HG02588 (cell line): ENCODE measurements around the gene TIAM1.
"Not testable (repeated sequence)": the region's sequence is repeated elsewhere in the genome, so short reads cannot be mapped to it uniquely, and the experiment has no call there.

ENCODE experiments used
- ATAC-seq: cut with Tn5 transposase; IDR thresholded peaks from one replicate; pipeline ENCODE4 v1.9.1; 2021; ENCODE audit warnings: mild to moderate bottlenecking, moderate library complexity; ENCODE audit not compliant: unreplicated experiment

TIAM1 gene

GRCh38 chr21:31260790-31261189, 83.3 kb downstream of the TIAM1 start:
- no peak for ATAC-seq

DNA sequence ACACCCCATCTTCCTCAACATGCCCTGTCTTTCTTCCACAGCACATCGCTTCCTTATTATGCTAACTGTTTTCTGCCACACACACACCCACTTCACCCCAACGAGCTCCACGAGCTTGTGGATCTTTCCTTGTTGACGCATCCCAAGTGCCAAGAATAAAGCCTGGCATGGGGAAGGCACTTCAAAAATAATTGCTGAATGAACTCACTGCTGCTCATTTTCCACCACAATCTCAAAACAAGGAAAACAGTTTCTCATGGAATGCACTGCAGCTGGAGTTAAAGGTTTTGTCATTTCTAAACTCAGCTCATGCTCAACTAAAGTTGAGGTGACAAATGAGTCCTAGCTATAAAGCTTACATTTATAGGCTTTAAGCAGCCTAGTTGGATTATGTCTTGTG, 86.0 kb downstream of the TIAM1 start:
- ATAC-seq: no peak

DNA sequence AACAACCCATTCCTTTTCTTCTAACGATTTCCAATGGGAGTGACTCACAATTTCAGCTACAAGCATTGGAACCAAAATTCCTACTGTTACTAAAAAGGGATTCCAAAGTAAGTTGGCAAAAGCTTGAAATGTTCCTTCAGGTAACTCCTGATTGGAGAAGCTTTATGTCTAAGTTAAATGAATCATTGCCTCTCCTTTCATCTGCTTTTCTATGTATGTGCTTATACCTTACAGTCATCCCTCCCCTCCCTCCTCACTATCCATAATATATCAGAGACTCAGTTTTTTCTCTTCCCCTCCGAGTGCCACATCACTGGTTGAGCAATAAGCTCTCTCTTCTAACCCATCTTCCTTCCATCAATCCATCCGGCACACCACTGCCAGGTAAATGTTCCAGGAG, 86.8 kb downstream of the TIAM1 start:
- no peak for ATAC-seq

GRCh38 chr21:31255896-31256295, 88.2 kb downstream of the TIAM1 start:
- ATAC-seq: no peak

- ATAC-seq: no peak
Measured at GRCh38 chr21:31255036-31255435, 89.0 kb downstream of the TIAM1 start.

- ATAC-seq: no peak
Measured at GRCh38 chr21:31254131-31254530, 89.9 kb downstream of the TIAM1 start.

- ATAC-seq: no peak
Measured at GRCh38 chr21:31253684-31254083, 90.4 kb downstream of the TIAM1 start.

- ATAC-seq: no peak
Measured at GRCh38 chr21:31252611-31253010, 91.5 kb downstream of the TIAM1 start.

GRCh38 chr21:31252091-31252490, 92.0 kb downstream of the TIAM1 start:
- ATAC-seq: no peak

- ATAC-seq: no peak
Measured at GRCh38 chr21:31251686-31252085, 92.4 kb downstream of the TIAM1 start.

- no peak for ATAC-seq
Measured at GRCh38 chr21:31248598-31248997, 95.5 kb downstream of the TIAM1 start.

- no peak for ATAC-seq
Measured at GRCh38 chr21:31243611-31244010, 100.5 kb downstream of the TIAM1 start.

GRCh38 chr21:31236528-31236927, 107.5 kb downstream of the TIAM1 start:
- ATAC-seq: no peak

- no peak for ATAC-seq
Measured at GRCh38 chr21:31235671-31236450, 108.2 kb downstream of the TIAM1 start.

DNA sequence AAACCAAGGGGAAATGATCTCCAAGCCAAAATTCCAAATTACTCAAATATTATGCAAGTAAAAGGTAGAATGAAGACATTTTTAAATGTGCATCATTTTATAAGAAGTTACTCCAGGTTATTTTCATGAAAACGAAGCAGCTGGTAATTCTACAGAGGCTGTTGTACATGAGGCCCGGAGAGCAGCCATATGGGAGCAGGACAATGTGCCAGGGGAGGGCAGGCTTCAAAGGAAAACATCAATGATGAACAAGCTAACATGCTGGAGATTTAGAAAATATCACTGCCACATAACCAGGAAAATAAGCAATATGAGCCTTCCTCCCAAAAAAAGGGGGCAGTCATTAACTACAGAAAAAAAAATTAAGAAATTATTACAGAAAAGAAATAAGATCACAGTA, 109.1 kb downstream of the TIAM1 start:
- no peak for ATAC-seq

DNA sequence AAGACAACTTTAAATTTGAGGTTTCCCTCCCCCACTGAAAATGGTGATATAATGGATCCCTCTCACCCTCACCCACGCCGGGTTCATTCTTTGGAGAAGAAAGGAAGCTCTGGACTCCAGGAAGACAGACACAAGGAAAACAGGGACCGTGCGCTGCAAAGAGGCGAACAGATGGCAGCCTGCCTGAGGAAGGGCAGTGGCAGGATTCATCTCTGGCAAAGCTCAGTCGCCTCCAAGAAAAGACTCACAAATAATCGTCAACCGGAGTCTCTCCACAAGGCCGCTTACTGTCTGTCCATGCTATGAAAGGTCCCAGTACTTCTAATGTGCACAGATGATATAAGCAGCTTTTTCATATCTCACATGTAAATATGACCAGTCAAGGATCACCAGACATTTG, 110.3 kb downstream of the TIAM1 start:
- no peak for ATAC-seq

DNA sequence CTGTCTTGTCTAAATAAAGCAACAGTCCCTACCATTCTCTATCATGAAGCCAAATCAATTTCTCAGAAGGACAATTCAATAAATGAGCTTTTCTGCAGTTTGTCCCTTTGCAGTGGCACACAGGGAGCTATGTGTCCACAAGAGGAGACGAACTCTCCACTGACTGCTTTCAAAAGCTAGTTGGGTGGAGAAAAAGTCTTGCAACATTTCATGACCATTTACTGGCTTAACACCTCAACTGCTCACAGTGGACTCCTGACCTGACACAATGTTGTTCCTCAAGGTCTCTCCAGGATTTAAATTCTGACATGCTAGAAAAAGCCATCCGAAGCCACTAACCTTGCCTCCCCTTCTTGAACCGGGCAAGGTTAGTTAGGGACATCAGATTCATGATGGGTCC, 111.7 kb downstream of the TIAM1 start:
- no peak for ATAC-seq

- no peak for ATAC-seq
Measured at GRCh38 chr21:31230937-31231336, 113.1 kb downstream of the TIAM1 start.

DNA sequence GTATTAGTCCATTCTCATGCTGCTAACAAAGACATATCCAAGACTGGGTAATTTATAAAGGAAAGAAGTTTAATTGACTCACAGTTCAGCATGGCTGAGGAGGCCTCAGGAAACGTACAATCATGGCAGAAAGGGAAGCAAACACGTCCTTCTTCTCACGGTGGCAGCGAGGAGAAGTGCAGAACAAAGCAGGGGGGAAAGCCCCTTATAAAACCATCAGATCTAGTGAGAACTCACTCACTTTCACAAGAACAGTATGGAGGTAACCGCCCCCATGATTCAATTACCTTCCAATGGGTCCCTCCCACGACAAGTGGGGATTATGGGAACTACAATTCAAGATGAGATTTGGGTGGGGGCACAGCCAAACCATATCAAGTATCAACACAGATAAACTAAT, 115.3 kb downstream of the TIAM1 start:
- ATAC-seq: not testable (repeated sequence)

- ATAC-seq: no peak
Measured at GRCh38 chr21:31225713-31226112, 118.3 kb downstream of the TIAM1 start.

DNA sequence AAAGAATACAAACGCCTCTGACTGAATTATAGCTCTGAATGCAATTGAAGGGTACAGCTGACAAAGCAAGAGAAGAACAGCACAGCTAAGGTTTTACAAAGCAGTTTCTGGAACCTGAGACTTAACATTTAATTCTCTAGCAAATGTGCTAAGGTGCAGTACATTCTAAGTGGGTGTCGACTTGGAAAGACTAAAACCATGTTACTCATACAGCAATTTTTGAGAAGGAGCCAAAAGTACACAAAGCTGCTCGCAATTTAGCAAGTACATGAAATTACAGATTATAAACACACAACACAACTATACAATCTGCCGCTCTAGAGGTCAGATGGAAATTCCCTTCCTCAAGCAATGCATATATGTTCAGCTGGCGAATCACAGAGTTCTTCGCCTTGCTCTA, 121.9 kb downstream of the TIAM1 start:
- ATAC-seq: no peak

DNA sequence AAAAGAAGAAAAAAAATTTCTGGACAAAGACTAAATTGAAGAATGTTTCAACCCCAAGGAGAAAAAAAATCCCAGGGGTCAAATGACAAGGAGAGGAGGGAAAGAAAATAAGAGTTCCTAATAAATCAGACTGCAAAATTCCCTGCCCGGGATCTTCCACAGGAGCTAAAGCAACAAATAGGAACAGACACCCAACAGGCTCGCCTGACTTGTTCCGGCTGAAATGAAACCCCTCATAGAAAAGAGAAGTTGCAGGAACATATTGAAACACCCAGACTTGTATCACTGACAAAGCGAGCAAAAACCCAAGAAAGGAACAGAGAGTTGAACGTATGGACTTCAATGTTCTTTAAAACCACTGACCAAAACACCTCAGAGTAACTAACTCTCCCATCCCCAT, 123.0 kb downstream of the TIAM1 start:
- no peak for ATAC-seq

GRCh38 chr21:31220575-31220974, 123.5 kb downstream of the TIAM1 start:
- no peak for ATAC-seq
